GM12878 (cell line): ENCODE results near the gene THAP2. TPM values are rescaled to one million over a fixed set of nuclear protein-coding genes. Genes with fewer than 3 reads are reported as not detected.

Experiments
- ATAC-seq: fragments of 200-7000 bp; cut with Tn5 transposase; 3 replicates; pipeline ENCODE4 v1.9.1; 2020; ENCODE audit warnings: mild to moderate bottlenecking, moderate library complexity
- BruUV-seq: library from RNA; stranded (reverse); fragments of 400-500 nt; replicated peaks from 2 replicates; lab custom pipeline; 2021; lab: Mats Ljungman, UMichigan
- CTCF ChIA-PET: fragments of 300-600 bp; sonication (Branson Sonifier 250); formaldehyde crosslinking; extraction: SDS; loops from one replicate; lab custom pipeline; 2021; ENCODE audit warnings: inconsistent platforms; lab: Yijun Ruan, JAX
- POLR2A ChIA-PET: fragments of 350-600 bp; formaldehyde crosslinking; extraction: SDS; loops from one replicate; lab custom pipeline; 2021; ENCODE audit warnings: inconsistent platforms; lab: Charles Lee
- RAD21 ChIA-PET: fragments of 300-600 bp; sonication (Branson Sonifier 250); formaldehyde crosslinking; loops from one replicate; lab custom pipeline; 2023; ENCODE audit warnings: antibody characterized with exemption; ENCODE audit not compliant: unreplicated experiment; lab: Charles Lee
- SMC1A ChIA-PET: fragments of 300-600 bp; sonication (Branson Sonifier 250); formaldehyde crosslinking; loops from one replicate; lab custom pipeline; 2023; ENCODE audit not compliant: unreplicated experiment, uncharacterized antibody; lab: Charles Lee
- DNase-seq: peaks from one replicate; pipeline ENCODE4 v3.0.0-alpha.2; 2011; ENCODE audit warnings: low read depth, low spot score
- FAIRE-seq: peaks from 3 replicates; lab custom pipeline; 2011; peaks lifted over from hg19 to GRCh38; lab: Jason Lieb, UNC
- H2AFZ ChIP-seq: 2 replicates; pipeline ENCODE4 v1.6.0; 2011; ENCODE audit warnings: low read depth, low read length, control low read depth; ENCODE audit not compliant: control insufficient read depth
- H3K27ac ChIP-seq: 2 replicates; pipeline ENCODE4 v1.5.1; 2011; ENCODE audit warnings: control low read depth; ENCODE audit not compliant: control insufficient read depth, insufficient read depth
- H3K27me3 ChIP-seq, 2 experiments: replicated peaks in 1 of 2; 2 replicates each; pipeline versions ENCODE4 v1.6.0 to v1.6.1; 2011; ENCODE audit warnings: low read length in 1 of 2; ENCODE audit not compliant: control insufficient read depth in 2 of 2, insufficient read depth in 2 of 2
- H3K36me3 ChIP-seq, 2 experiments: 2 replicates each; pipeline ENCODE4 v1.5.1; 2011; ENCODE audit warnings: low read length in 1 of 2; ENCODE audit not compliant: control insufficient read depth in 2 of 2, insufficient read depth in 2 of 2
- H3K4me1 ChIP-seq: 2 replicates; pipeline ENCODE4 v1.6.1; 2011; ENCODE audit warnings: mild to moderate bottlenecking, low read length, moderate library complexity, mixed read lengths; ENCODE audit not compliant: control insufficient read depth, insufficient read depth
- H3K4me2 ChIP-seq: 2 replicates; pipeline ENCODE4 v1.6.0; 2011; ENCODE audit warnings: control low read depth; ENCODE audit not compliant: control insufficient read depth, insufficient read depth
- H3K4me3 ChIP-seq: fragments of 200-600 bp; sonication (generic); 2 replicates; pipeline ENCODE4 v1.5.1; 2016
- H3K79me2 ChIP-seq: 2 replicates; pipeline ENCODE4 v1.6.0; 2011; ENCODE audit warnings: low read length; ENCODE audit not compliant: control insufficient read depth, insufficient read depth
- H3K9ac ChIP-seq: 2 replicates; pipeline ENCODE4 v1.8.0; 2011; ENCODE audit warnings: low read length, control low read depth, mixed read lengths; ENCODE audit not compliant: control insufficient read depth, insufficient read depth
- H3K9me3 ChIP-seq: replicated peaks from 3 replicates; pipeline ENCODE4 v1.5.1; 2011; ENCODE audit warnings: mild to moderate bottlenecking, low read length; ENCODE audit not compliant: control insufficient read depth, insufficient read depth
- H4K20me1 ChIP-seq: 2 replicates; pipeline ENCODE4 v1.6.0; 2011; ENCODE audit not compliant: control insufficient read depth, insufficient read depth
- ASH2L ChIP-seq: fragments of 300-600, 200-600 bp; sonication (generic); IDR thresholded peaks from 2 replicates; pipeline ENCODE4 v1.6.1; 2017; ENCODE audit warnings: low read depth, mild to moderate bottlenecking, borderline replicate concordance
- CREM ChIP-seq: IDR thresholded peaks from 2 replicates; pipeline ENCODE4 v1.6.1; 2014; ENCODE audit warnings: antibody characterized with exemption, low read depth
- ELK1 ChIP-seq: IDR thresholded peaks from 2 replicates; pipeline ENCODE4 v1.6.1; 2012; ENCODE audit warnings: low read depth, low read length, improper control_type of control experiment
- EP300 ChIP-seq, 2 experiments: fragments of 150-350 bp in 1 of 2; IDR thresholded peaks; 2 replicates each; pipeline ENCODE4 v1.6.1; 2011 to 2012; ENCODE audit warnings: low read depth in 2 of 2, low read length in 2 of 2, borderline replicate concordance in 1 of 2, improper control_type of control experiment in 1 of 2, inconsistent platforms in 1 of 2; ENCODE audit not compliant: control insufficient read depth in 1 of 2
- ESRRA ChIP-seq: IDR thresholded peaks from 2 replicates; pipeline ENCODE4 v1.6.1; 2012; ENCODE audit warnings: mild to moderate bottlenecking, low read length, improper control_type of control experiment
- GATAD2B ChIP-seq: fragments of 450-650 bp; conservative IDR thresholded peaks from 2 replicates; pipeline ENCODE4 v1.6.1; 2017; ENCODE audit warnings: low read depth, mild to moderate bottlenecking, moderate library complexity
- HCFC1 ChIP-seq: fragments of 150-350 bp; IDR thresholded peaks from 2 replicates; pipeline ENCODE4 v1.6.1; 2014; ENCODE audit warnings: low read length
- IRF3 ChIP-seq: fragments of 450-650 bp; IDR thresholded peaks from 2 replicates; pipeline ENCODE4 v1.6.1; 2014; ENCODE audit warnings: mild to moderate bottlenecking
- IRF4 ChIP-seq: IDR thresholded peaks from 2 replicates; pipeline ENCODE4 v1.6.1; 2011; ENCODE audit warnings: low read depth, low read length
- JUNB ChIP-seq: IDR thresholded peaks from 2 replicates; pipeline ENCODE4 v1.6.1; 2016; ENCODE audit warnings: antibody characterized with exemption, mild to moderate bottlenecking
- MYB ChIP-seq: fragments of 150-350 bp; IDR thresholded peaks from 2 replicates; pipeline ENCODE4 v1.6.1; 2014; ENCODE audit warnings: mild to moderate bottlenecking, low read depth, low read length, borderline replicate concordance
- MYC ChIP-seq: IDR thresholded peaks from 2 replicates; pipeline ENCODE4 v1.6.1; 2011; ENCODE audit warnings: mild to moderate bottlenecking, low read length, moderate library complexity, inconsistent platforms; ENCODE audit not compliant: insufficient read depth, insufficient replicate concordance, insufficient read length, severe bottlenecking
- PAX5 ChIP-seq: IDR thresholded peaks from 2 replicates; pipeline ENCODE4 v1.6.1; 2011; ENCODE audit warnings: low read depth, low read length, borderline replicate concordance
- RAD51 ChIP-seq: fragments of 450-650 bp; IDR thresholded peaks from 2 replicates; pipeline ENCODE4 v1.6.1; 2016; ENCODE audit warnings: moderate library complexity, mild to moderate bottlenecking, inconsistent platforms
- SPI1 ChIP-seq: IDR thresholded peaks from 2 replicates; pipeline ENCODE4 v1.6.1; 2011; ENCODE audit warnings: low read depth, mild to moderate bottlenecking, low read length, moderate library complexity, borderline replicate concordance; ENCODE audit not compliant: insufficient read depth
- SREBF2 ChIP-seq: IDR thresholded peaks from 2 replicates; pipeline ENCODE4 v1.6.1; 2012; ENCODE audit warnings: mild to moderate bottlenecking, low read length
- WGBS: methylation state at CpG from one replicate; pipeline ENCODE4 v1.1.6; 2016; ENCODE audit warnings: low lambda C conversion rate; ENCODE audit not compliant: insufficient replicate concordance, insufficient coverage; ENCODE audit errors: missing lambda C conversion rate; 5-methylcytosine and 5-hydroxymethylcytosine counted together
- in situ Hi-C: fragments of 300-500 bp; cut with MboI; formaldehyde crosslinking; loops from 9 replicates; pipeline ENCODE4 v1.14.3; 2018; ENCODE audit warnings: mixed read lengths
- intact Hi-C: fragments of 100-400 bp; cut with micrococcal nuclease; formaldehyde crosslinking; loops from one replicate; pipeline ENCODE4 v1.14.2; 2022; ENCODE audit not compliant: unreplicated experiment
- polyA plus RNA-seq, 11 experiments: library from polyadenylated mRNA; depleted of rRNA in 4 of 11; unstranded in 6 of 11; stranded (reverse) in 5 of 11; fragments of >200 nt; fragmentation: Nextera tagmentation in 4 of 11; fragmentation: Illumina TruSeq in 1 of 11; extraction: Ambion mirVana in 4 of 11; extraction: Trizol in 1 of 11; gene quantifications; 1 replicate in 1 of 11; 2 replicates in 10 of 11; pipeline versions ENCODE4 v1.2.1 to v1.2.3, GENCODE V29; 2011 to 2016; ENCODE audit warnings: inconsistent platforms in 2 of 11, missing spikeins in 2 of 11, low read depth in 1 of 11
- total RNA-seq, 4 experiments: library from RNA; depleted of rRNA in 3 of 4; stranded (reverse); fragments of >200 nt in 3 of 4; fragmentation: Illumina TruSeq in 1 of 4; extraction: Trizol in 1 of 4; gene quantifications; 2 replicates each; pipeline versions ENCODE4 v1.2.1 to v1.2.3, GENCODE V29; 2013 to 2021
- TF ChIP-seq, protein P1 (sequence below): IDR thresholded peaks from 2 replicates; pipeline ENCODE4 v1.6.1; 2012; ENCODE audit warnings: low read depth, low read length, improper control_type of control experiment
- TF ChIP-seq, protein P2 (sequence below): fragments of 150-350 bp; IDR thresholded peaks from 2 replicates; pipeline ENCODE4 v1.6.1; 2016; ENCODE audit warnings: low read depth, low read length

THAP2 gene
- total and polyA plus RNA-seq, 10 of the 15 experiments (the other 5 are each of a cell fraction or from before 2014, with no cell fraction given), result 4.1 to 18.0 (median 7.3) TPM

DNA sequence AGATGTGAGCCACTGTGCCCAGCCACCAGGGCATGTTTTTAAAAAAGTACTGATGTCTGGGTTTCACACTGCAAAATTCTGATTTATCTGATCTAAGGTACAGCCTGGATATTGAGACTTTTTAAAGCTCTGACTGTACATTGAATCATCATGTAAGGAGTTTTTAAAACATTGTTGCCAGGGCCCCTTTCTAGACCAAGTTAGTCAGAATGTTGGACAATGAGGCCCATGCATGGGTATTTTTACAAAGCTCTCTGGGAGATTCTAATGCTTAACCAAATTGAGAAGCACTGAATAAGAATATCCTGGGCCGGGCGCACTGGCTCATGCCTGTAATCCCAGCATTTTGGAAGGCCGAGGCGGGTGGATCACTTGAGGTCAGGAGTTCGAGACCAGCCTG is 38.5 kb downstream of the THAP2 start (continued):
- TF ChIP-seq RAD51, result no peak
- no peak for TF ChIP-seq CREM
- TF ChIP-seq JUNB, result no peak
- no peak for TF ChIP-seq GATAD2B
- TF ChIP-seq IRF3, result no peak

- intact Hi-C loops, result no loop called here
- Histone ChIP-seq H3K79me2 (no peaks in the 10 kb centered on the region), H3K27ac (no peak overlapping the region), H3K9ac (no peak overlapping the region), H3K4me1 (no peaks in the 10 kb centered on the region), H3K4me2 (no peak overlapping the region), H3K9me3 (no peaks in the 10 kb centered on the region), H3K27me3 (no peaks in the 10 kb centered on the region), H4K20me1 (no peaks in the 10 kb centered on the region), H3K4me3 (no peak overlapping the region), H3K36me3 (peaks cover 0 to 16% of the 10 kb centered on the region in 2 experiments; a peak in 3 of 4 replicates), H2AFZ (no peak overlapping the region)
- ATAC-seq (no peak), DNase-seq (no peak), FAIRE-seq (no peak)
- SMC1A ChIA-PET, result interaction anchor here (0.7 to 2.3 kb wide), 7 partner anchors 9 to 51 kb away, joined by 3 to 10 read pairs (median 5); partner anchors contain the start of genes RAB21 and TMEM19
- RAD21 ChIA-PET, result interaction anchor here (0.9 to 1.3 kb wide), 2 partner anchors 39 to 44 kb away, joined by 4 to 7 read pairs; partner anchors contain the start of genes THAP2 and ZFC3H1
- CTCF ChIA-PET, result interaction anchor here (0.7 to 1.8 kb wide), 6 partner anchors 17 to 67 kb away, joined by 3 to 11 read pairs (median 5); no protein-coding TSS in a partner anchor
- BruUV-seq, result no TSS peak
- POLR2A ChIA-PET, result no interaction called here
- in situ Hi-C loops, result no loop called here
- 50% methylated on average over 2 of the region's 2 CpGs for WGBS
- no peak for TF ChIP-seq SREBF2
- no peak for TF ChIP-seq ASH2L
- no peak for TF ChIP-seq IRF4
- TF ChIP-seq MYB, result no peak
- TF ChIP-seq HCFC1, result no peak
- TF ChIP-seq ESRRA, result no peak
- no peak for TF ChIP-seq ELK1
- TF ChIP-seq, protein P1, sequence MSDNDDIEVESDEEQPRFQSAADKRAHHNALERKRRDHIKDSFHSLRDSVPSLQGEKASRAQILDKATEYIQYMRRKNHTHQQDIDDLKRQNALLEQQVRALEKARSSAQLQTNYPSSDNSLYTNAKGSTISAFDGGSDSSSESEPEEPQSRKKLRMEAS, result no peak
- TF ChIP-seq, protein P2, sequence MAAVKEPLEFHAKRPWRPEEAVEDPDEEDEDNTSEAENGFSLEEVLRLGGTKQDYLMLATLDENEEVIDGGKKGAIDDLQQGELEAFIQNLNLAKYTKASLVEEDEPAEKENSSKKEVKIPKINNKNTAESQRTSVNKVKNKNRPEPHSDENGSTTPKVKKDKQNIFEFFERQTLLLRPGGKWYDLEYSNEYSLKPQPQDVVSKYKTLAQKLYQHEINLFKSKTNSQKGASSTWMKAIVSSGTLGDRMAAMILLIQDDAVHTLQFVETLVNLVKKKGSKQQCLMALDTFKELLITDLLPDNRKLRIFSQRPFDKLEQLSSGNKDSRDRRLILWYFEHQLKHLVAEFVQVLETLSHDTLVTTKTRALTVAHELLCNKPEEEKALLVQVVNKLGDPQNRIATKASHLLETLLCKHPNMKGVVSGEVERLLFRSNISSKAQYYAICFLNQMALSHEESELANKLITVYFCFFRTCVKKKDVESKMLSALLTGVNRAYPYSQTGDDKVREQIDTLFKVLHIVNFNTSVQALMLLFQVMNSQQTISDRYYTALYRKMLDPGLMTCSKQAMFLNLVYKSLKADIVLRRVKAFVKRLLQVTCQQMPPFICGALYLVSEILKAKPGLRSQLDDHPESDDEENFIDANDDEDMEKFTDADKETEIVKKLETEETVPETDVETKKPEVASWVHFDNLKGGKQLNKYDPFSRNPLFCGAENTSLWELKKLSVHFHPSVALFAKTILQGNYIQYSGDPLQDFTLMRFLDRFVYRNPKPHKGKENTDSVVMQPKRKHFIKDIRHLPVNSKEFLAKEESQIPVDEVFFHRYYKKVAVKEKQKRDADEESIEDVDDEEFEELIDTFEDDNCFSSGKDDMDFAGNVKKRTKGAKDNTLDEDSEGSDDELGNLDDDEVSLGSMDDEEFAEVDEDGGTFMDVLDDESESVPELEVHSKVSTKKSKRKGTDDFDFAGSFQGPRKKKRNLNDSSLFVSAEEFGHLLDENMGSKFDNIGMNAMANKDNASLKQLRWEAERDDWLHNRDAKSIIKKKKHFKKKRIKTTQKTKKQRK, result no peak
- TF ChIP-seq SPI1, result no peak
- TF ChIP-seq MYC, result no peak
- TF ChIP-seq PAX5, result no peak
- TF ChIP-seq EP300 (IDR thresholded peaks at IDR 0.05; ENCODE audit: borderline replicate concordance in 1 of 2, control insufficient read depth in 1 of 2, low read depth in 2 of 2, low read length in 2 of 2), result no peak
Observed at GRCh38 chr12:71703206-71703605, 39.1 kb downstream of the THAP2 start.
